Esophagus (tissue), 2 donors: ENCODE measurements around the gene HSPA4. TPM values are rescaled to one million over a fixed set of nuclear protein-coding genes. Genes with fewer than 3 reads are reported as not detected.

Source experiments
- H3K27ac ChIP-seq, 2 donors: one replicate each; pipeline ENCODE4 v1.5.1; 2013; ENCODE audit warnings: low read depth in 2 of 2, mild to moderate bottlenecking in 2 of 2, inconsistent platforms in 1 of 2, low read length in 1 of 2, moderate library complexity in 1 of 2
- H3K27me3 ChIP-seq, 2 donors: one replicate each; pipeline ENCODE4 v1.6.1; 2013; ENCODE audit warnings: low read length in 2 of 2, control low read depth in 1 of 2, mild to moderate bottlenecking in 1 of 2; ENCODE audit not compliant: insufficient read depth in 2 of 2, control insufficient read depth in 1 of 2
- H3K36me3 ChIP-seq, 2 donors: one replicate each; pipeline ENCODE4 v1.6.1; 2013; ENCODE audit warnings: low read length in 1 of 2; ENCODE audit not compliant: control insufficient read depth in 2 of 2, insufficient read depth in 2 of 2
- H3K4me1 ChIP-seq, 2 donors: one replicate each; pipeline ENCODE4 v1.6.1; 2013; ENCODE audit warnings: low read length in 1 of 2; ENCODE audit not compliant: control insufficient read depth in 2 of 2, insufficient read depth in 2 of 2
- H3K4me3 ChIP-seq, 2 donors: one replicate each; pipeline ENCODE4 v1.5.1; 2013; ENCODE audit warnings: low read length in 2 of 2, mild to moderate bottlenecking in 2 of 2, low read depth in 1 of 2, moderate library complexity in 1 of 2
- H3K9me3 ChIP-seq, 2 donors: one replicate each; pipeline ENCODE4 v1.6.1; 2013; ENCODE audit warnings: mild to moderate bottlenecking in 2 of 2, low read depth in 1 of 2, low read length in 1 of 2, moderate library complexity in 1 of 2; ENCODE audit not compliant: control insufficient read depth in 2 of 2, insufficient read depth in 1 of 2
- WGBS, 2 donors: extraction: QIAGEN DNeasy Blood & Tissue Kit; methylation state at CpG; one replicate each; pipeline ENCODE4 v1.1.7; 2013; 5-methylcytosine and 5-hydroxymethylcytosine counted together
- polyA plus RNA-seq, 2 donors: library from polyadenylated mRNA; stranded (reverse); fragments of 200-250 nt; gene quantifications; one replicate each; pipeline ENCODE4 v1.2.3, GENCODE V29; 2013
- donor health status: healthy with polysubstance abuse.
- donor health status: Bipolar disorder and iron deficiency.

Gene HSPA4
- polyA plus RNA-seq, 2 donors = 60.6 to 103 TPM

DNA sequence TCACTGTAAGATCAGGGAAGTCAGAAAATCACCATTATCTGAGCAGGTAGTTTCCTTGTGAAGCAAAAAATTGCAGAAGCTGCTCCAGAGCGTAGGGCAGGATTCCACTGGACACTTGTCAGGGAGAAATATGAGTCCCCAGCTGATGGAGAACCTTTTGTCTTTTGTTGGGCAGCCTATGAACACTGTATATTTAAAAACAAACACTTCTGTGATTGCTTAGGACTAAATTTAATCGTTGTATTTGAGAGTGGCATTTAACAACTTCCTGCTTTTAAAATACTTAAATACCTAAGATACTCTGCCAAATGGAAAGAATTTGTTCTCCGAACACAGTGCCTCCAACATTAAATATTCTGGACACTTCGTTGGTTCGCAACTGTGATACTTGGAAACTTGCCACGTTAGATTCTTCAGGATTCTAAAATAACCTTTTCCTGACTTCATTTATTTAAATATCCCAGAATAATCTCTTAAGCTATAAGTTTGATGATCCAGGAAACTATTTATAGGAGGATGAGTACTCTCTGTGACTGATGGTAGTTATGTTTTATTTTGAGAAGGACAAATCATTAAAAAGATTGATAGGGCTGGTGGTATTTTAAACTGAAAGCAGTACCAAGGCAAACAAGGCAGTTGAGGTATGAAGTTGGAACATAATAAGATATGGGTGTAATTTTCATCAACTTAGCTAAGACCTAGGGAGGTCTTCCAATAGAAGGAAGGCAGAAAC, 2.7 kb upstream of the HSPA4 start:
- Histone ChIP-seq H3K4me3 (no peak overlapping the region), H3K4me1 (peaks cover 4 to 7% of the 10 kb centered on the region in 2 donors), H3K36me3 (no peaks in the 10 kb centered on the region), H3K9me3 (no peaks in the 10 kb centered on the region), H3K27me3 (no peaks in the 10 kb centered on the region), H3K27ac (no peak overlapping the region)
- WGBS, 2 donors = 48 to 54% methylated on average over 6 of the region's 6 CpGs

DNA sequence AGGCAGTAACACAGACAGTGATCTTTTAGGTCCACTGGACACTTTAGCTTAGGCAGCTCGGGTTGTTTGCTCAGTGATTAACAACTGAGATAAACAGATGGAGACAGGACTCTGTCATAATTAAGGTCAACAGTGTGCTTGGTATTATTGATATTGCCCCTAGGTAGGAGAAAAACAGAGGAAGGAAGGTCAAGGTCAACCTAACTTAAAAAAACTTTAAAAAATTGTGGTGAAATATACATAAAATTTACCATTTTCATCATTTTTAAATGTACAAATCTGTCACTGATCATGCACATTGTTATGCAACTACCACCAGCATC, 2.1 kb upstream of the HSPA4 start:
- H3K27ac ChIP-seq = no peak overlapping the region
- no peaks in the 10 kb centered on the region for H3K36me3 ChIP-seq
- H3K9me3 ChIP-seq = no peaks in the 10 kb centered on the region
- WGBS, 2 donors = 47 to 49% methylated on average over 1 of the region's 1 CpG
- H3K4me1 ChIP-seq = peaks cover 4 to 7% of the 10 kb centered on the region in 2 donors
- no peaks in the 10 kb centered on the region for H3K27me3 ChIP-seq
- H3K4me3 ChIP-seq = no peak overlapping the region

DNA sequence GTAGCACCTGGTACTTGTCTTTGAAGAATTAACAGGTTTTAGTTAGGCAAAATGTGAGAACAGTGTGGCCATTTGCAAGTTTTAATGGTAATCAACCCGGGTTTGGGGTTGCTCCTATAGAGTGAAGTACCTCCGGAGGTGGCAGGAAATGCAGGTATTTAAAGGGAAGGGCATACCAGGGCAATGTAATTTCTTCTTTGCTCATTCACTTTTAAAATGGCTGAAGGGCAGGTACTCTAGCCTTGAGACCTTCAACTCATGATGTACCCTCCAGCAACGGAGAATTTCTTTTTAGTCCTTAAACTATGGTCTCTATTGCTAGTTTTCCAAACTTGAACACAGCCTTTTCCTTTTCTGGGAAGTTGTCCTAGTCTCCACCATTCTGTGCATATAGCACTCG, 1.3 kb upstream of the HSPA4 start:
- Histone ChIP-seq H3K27me3 (no peaks in the 10 kb centered on the region), H3K9me3 (no peaks in the 10 kb centered on the region), H3K36me3 (no peaks in the 10 kb centered on the region), H3K27ac (peak overlapping the region; percentile 40 to 99), H3K4me1 (peaks cover 4 to 7% of the 10 kb centered on the region in 2 donors), H3K4me3 (peak overlapping the region; percentile 94 to 98)
- WGBS, 2 donors = 41 to 42% methylated on average over 4 of the region's 4 CpGs

DNA sequence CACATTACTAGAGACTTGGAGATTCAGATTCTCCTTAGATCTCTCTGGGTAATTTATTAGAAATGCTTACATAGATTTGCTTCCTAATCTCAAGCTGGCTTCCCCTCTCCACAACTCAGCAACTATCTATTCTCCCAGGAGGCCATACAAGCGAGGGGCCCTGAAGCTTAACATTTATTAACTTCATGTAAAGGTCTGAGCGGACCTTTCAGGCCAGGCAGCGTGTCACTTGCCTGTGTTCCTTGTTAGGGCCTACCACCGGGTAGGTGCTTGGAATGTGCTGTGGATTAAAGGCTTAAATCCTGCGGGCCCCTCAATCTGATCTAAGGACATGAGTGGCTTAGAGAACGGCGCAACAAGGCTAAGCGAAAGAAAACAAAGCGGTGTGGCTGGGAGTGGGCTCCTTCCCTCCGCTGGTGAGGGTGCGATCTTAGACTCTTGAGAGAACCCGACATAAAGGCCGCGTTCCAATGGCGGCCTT, 712 bp upstream of the HSPA4 start:
- 2% methylated on average over 15 of the region's 15 CpGs for WGBS, 2 donors
- Histone ChIP-seq H3K27ac (peak overlapping the region; percentile 99 to 100), H3K4me1 (peaks cover 4 to 7% of the 10 kb centered on the region in 2 donors), H3K27me3 (no peaks in the 10 kb centered on the region), H3K36me3 (no peaks in the 10 kb centered on the region), H3K4me3 (peak overlapping the region; percentile 94 to 98), H3K9me3 (no peaks in the 10 kb centered on the region)

DNA sequence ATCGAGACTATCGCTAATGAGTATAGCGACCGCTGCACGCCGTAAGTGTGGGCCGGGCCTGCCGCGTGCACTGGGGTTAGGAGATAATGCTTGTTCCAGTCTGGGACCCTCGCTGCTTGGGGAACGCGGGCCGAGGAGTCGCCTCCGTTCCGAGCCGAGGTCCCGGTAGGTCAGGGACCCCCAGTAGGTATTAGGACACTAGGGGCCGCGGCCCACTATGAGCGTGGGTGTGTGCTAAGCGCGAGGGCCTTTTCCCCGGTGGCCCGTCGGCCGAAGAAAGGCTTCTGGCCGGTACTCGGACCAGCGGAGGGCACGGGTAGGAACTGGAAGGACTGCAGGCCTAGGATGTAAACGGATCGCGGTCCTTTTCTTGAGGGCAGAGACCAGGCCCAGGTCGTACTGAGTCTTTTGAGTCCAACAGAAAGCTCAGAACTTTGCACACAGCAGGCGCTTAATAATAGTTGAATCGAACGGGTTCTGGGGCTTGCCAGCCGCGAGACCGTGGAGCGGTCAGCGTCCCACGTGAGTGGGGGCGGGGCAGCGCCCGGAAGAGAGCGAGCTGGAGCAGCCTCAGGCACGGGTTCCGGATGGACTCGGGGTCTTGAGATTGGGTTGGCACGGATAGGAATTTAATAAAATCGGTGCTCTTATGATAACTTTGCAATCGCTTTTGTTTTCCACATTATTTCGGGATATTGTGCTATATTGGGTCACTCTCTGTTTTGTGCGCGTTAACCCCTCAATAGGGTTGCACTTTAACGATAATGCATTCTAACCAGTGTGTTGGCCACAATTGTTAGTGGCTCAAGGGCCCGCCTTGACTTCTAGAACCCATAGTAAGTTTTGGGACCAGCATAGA, 733 bp downstream of the HSPA4 start:
- no peaks in the 10 kb centered on the region for H3K27me3 ChIP-seq
- 1% methylated on average over 59 of the region's 59 CpGs for WGBS, 2 donors
- no peaks in the 10 kb centered on the region for H3K36me3 ChIP-seq
- H3K4me1 ChIP-seq = peaks cover 4 to 7% of the 10 kb centered on the region in 2 donors
- H3K9me3 ChIP-seq = no peaks in the 10 kb centered on the region
- peak overlapping the region; percentile 94 to 98 for H3K4me3 ChIP-seq
- peak overlapping the region; percentile 99 to 100 for H3K27ac ChIP-seq

DNA sequence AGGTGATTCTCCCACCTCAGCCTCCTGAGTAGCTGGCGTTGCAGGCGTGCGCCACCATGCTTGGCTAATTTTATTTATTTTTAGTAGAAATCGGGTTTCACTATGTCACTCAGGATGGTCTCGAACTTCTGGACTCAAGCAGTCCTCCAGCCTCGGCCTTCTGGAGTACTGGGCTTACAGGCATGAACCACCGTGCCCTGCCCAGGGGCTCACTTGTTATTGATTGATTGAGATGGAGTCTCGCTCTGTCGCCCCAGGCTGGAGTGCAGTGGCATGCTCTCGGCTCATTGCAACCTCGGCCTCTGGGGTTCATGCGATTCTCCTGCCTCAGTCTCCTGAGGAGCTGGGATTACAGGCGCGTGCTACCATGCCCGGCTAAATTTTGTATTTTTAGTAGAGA, 1.6 kb downstream of the HSPA4 start:
- WGBS, 2 donors = 93% methylated on average over 15 of the region's 15 CpGs
- no peaks in the 10 kb centered on the region for H3K27me3 ChIP-seq
- peak overlapping the region in 1 of 2 donors; percentile 94 for H3K4me3 ChIP-seq
- H3K27ac ChIP-seq = no peak overlapping the region
- no peaks in the 10 kb centered on the region for H3K36me3 ChIP-seq
- peaks cover 4 to 9% of the 10 kb centered on the region in 2 donors for H3K4me1 ChIP-seq
- no peaks in the 10 kb centered on the region for H3K9me3 ChIP-seq

DNA sequence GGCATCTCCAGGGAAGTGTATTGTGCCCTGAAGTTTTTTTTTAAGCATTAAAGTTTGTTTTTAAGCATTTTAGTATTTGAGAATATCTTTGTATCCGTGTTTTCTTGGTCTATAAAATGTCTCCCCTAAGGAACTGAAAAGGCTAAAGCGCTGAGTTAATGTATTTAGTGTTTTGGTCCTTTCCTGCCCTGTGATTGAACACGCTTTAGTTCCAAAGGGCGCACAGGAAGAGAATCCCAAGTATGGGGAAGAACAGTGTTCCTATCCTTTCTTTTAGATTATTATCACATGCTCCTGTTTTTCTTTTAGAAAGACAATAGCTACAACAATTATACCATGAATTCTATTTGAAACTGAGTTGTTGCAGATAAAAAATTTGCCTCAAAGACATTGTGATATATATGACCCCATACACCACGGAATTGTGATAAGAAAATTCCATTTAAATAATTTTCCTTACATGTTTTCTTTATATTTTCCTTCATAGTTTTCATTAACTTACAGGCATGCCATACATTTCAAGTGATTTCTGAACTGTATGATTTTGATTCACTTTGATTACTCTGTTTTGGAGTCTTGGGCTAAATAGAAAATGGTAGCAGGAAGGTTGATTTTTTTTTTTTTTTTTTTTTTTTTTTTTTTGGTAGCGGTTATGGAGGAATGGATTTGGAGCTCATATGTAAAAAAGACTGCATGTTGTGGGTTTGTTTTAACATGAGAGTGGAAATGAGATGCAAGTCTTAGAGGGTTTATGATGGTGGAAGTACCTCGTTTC, 3.1 kb downstream of the HSPA4 start:
- Histone ChIP-seq H3K36me3 (no peaks in the 10 kb centered on the region), H3K27ac (no peak overlapping the region), H3K4me1 (peaks cover 4 to 9% of the 10 kb centered on the region in 2 donors), H3K27me3 (no peaks in the 10 kb centered on the region), H3K4me3 (no peak overlapping the region), H3K9me3 (no peaks in the 10 kb centered on the region)
- 87 to 92% methylated on average over 7 of the region's 7 CpGs for WGBS, 2 donors

DNA sequence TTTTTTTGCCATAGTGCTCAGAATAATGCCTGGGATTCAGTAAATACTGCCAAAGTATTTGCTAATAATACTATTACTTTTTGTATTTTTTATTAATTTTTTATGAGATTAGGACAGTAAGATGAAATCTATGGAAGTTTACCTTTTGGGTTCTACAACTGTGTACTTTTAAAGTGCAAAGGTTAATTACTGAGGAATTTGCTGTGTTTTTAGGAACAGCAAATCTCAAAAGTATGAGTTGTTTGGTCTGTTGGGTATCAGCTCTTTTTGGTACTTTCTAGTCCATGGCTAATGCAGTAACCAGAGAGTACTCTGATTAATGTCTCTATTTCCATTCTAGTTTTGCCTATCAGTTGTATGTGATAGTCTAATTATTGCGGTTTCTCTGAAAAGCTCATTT, 5.1 kb downstream of the HSPA4 start:
- 93 to 96% methylated on average over 1 of the region's 1 CpG for WGBS, 2 donors

DNA sequence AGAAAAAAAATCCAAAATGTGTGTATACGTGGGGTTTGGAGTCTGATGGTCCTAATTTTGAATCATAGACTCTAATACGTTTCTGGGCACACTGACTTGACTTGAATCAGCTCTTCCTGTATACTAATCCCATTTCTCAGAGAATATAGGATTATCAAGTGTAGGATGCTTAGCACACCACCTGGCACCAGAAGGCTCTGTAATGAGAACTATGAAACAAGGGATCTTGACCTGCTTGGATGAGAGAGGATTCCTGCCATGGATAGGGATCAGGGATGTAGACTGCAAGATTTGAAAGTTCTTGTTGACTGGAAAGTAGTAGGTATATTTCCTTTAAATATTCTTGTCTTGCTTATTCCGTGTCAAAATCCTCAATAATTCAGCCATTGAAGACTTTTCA, 7.8 kb downstream of the HSPA4 start:
- Histone ChIP-seq H3K36me3 (no peaks in the 10 kb centered on the region), H3K9me3 (no peaks in the 10 kb centered on the region), H3K4me1 (peaks cover 0 to 3% of the 10 kb centered on the region in 2 donors), H3K27me3 (no peaks in the 10 kb centered on the region), H3K4me3 (no peak overlapping the region), H3K27ac (no peak overlapping the region)
- WGBS, 2 donors = 71 to 75% methylated on average over 3 of the region's 3 CpGs

More for the DNA sequence above, 5.1 kb downstream of the HSPA4 start:
- Histone ChIP-seq H3K4me1 (peaks cover 4 to 9% of the 10 kb centered on the region in 2 donors), H3K36me3 (no peaks in the 10 kb centered on the region), H3K9me3 (no peaks in the 10 kb centered on the region), H3K4me3 (no peak overlapping the region), H3K27ac (no peak overlapping the region), H3K27me3 (no peaks in the 10 kb centered on the region)
